ENCODE results near the gene EEF1G.

EEF1G gene

GRCh38 chr11:62512961-62513360 is 60.7 kb downstream of the EEF1G start:
- no peaks in the 10 kb centered on the region for H3K9me3 ChIP-seq (ENCODE audit: low read depth, low read length)
- no peak for TF ChIP-seq POLR2AphosphoS5 (IDR thresholded peaks at IDR 0.05; ENCODE audit: borderline replicate concordance, low read depth, low read length)
- peaks cover 4% of the 10 kb centered on the region for H3K36me3 ChIP-seq (ENCODE audit: insufficient read depth, low read length)
- no peak overlapping the region for H3K27ac ChIP-seq
- DNase-seq (ENCODE audit: low read depth, low spot score): no peak
- H3K9ac ChIP-seq (ENCODE audit: insufficient read length): no peak overlapping the region
- no peak overlapping the region for H3K4me3 ChIP-seq

Measured in SK-N-MC (cell line).